HepG2 (cell line): Measurements from ENCODE around the gene CAPZA1. TPM values are rescaled to one million over a fixed set of nuclear protein-coding genes. Genes with fewer than 3 reads are reported as not detected.

Source experiments
- ATAC-seq: fragments of 200-7000 bp; cut with Tn5 transposase; 3 replicates; pipeline ENCODE4 v1.9.1; 2020; ENCODE audit warnings: mild to moderate bottlenecking, moderate library complexity
- BruUV-seq: library from RNA; stranded (reverse); fragments of 400-500 nt; replicated peaks from 2 replicates; lab custom pipeline; 2021; lab: Mats Ljungman, UMichigan
- CTCF ChIA-PET: fragments of 300-600 bp; formaldehyde crosslinking; extraction: SDS; loops from one replicate; lab custom pipeline; 2021; ENCODE audit warnings: low total read pairs, inconsistent platforms, low intra/inter-chr PET ratio; lab: Yijun Ruan, JAX
- POLR2A ChIA-PET: fragments of 350-600 bp; sonication (Branson Sonifier 250); formaldehyde crosslinking; loops from one replicate; lab custom pipeline; 2020; ENCODE audit warnings: antibody characterized with exemption, inconsistent platforms; lab: Yijun Ruan, JAX
- DNase-seq: peaks from one replicate; pipeline ENCODE4 v3.0.0-alpha.2; 2015; ENCODE audit warnings: low spot score
- FAIRE-seq: peaks from 3 replicates; lab custom pipeline; 2011; peaks lifted over from hg19 to GRCh38; lab: Jason Lieb, UNC
- H2AFZ ChIP-seq: one replicate; pipeline ENCODE4 v1.6.1; 2011; ENCODE audit warnings: low read length, inconsistent platforms
- H3K27ac ChIP-seq: fragments of 300-600 bp; 3 replicates; pipeline ENCODE4 v1.8.0; 2011; ENCODE audit warnings: mixed run types, mild to moderate bottlenecking, mixed read lengths, low read length, inconsistent platforms; ENCODE audit not compliant: insufficient read depth; ENCODE audit errors: extremely low read length
- H3K27me3 ChIP-seq, 2 experiments: fragments of 200-600 bp in 1 of 2; 2 replicates in 1 of 2; 3 replicates in 1 of 2; pipeline versions ENCODE4 v1.6.0 to v1.8.0; 2011; ENCODE audit warnings: low read length in 2 of 2, mild to moderate bottlenecking in 2 of 2, moderate library complexity in 2 of 2, inconsistent platforms in 1 of 2; ENCODE audit not compliant: insufficient read depth in 2 of 2, control insufficient read depth in 1 of 2
- H3K36me3 ChIP-seq, 2 experiments: fragments of 200-600 bp in 1 of 2; replicated peaks in 1 of 2; 2 replicates in 1 of 2; 3 replicates in 1 of 2; pipeline versions ENCODE4 v1.5.1 to v1.8.0; 2011; ENCODE audit warnings: low read length in 2 of 2, inconsistent platforms in 1 of 2; ENCODE audit not compliant: insufficient read depth in 2 of 2, control insufficient read depth in 1 of 2
- H3K4me1 ChIP-seq: 2 replicates; pipeline ENCODE4 v1.5.1; 2012; ENCODE audit warnings: low read length, inconsistent platforms; ENCODE audit not compliant: insufficient read depth
- H3K4me2 ChIP-seq: 2 replicates; pipeline ENCODE4 v1.6.0; 2011; ENCODE audit warnings: low read depth, low read length, inconsistent platforms
- H3K4me3 ChIP-seq, 3 experiments: fragments of 200-600 bp in 1 of 3; sonication (generic), shearing (Covaris generic) in 1 of 3; replicated peaks in 1 of 3; 2 replicates each; pipeline ENCODE4 v1.5.1; 2011 to 2016; ENCODE audit warnings: low read length in 3 of 3, inconsistent platforms in 2 of 3, low read depth in 2 of 3, mild to moderate bottlenecking in 2 of 3, control low read depth in 1 of 3, mixed read lengths in 1 of 3; ENCODE audit not compliant: insufficient read depth in 1 of 3
- H3K79me2 ChIP-seq: one replicate; pipeline ENCODE4 v1.6.1; 2011; ENCODE audit warnings: low read length, inconsistent platforms; ENCODE audit not compliant: insufficient read depth
- H3K9ac ChIP-seq: 2 replicates; pipeline ENCODE4 v1.6.0; 2011; ENCODE audit warnings: mild to moderate bottlenecking, low read depth, low read length, inconsistent platforms; ENCODE audit not compliant: insufficient read depth
- H3K9me3 ChIP-seq: 2 replicates; pipeline ENCODE4 v1.5.1; 2012; ENCODE audit warnings: mild to moderate bottlenecking, low read length
- H4K20me1 ChIP-seq: 2 replicates; pipeline ENCODE4 v1.6.0; 2011; ENCODE audit warnings: inconsistent platforms, mild to moderate bottlenecking, low read length, moderate library complexity; ENCODE audit not compliant: insufficient read depth
- AHDC1 ChIP-seq: sonication (generic); formaldehyde crosslinking; IDR thresholded peaks from 2 replicates; pipeline ENCODE4 v1.5.1; 2020; ENCODE audit warnings: mild to moderate bottlenecking, missing genetic modification reagents, borderline replicate concordance
- ATF2 ChIP-seq: sonication (generic); formaldehyde crosslinking; IDR thresholded peaks from 2 replicates; pipeline ENCODE4 v1.4.0; 2020; ENCODE audit warnings: missing genetic modification reagents
- ATF4 ChIP-seq, 2 experiments: fragments of 450-650 bp in 1 of 2; sonication (generic) in 1 of 2; formaldehyde crosslinking; IDR thresholded peaks; 2 replicates each; pipeline versions ENCODE4 v1.5.0 to v1.8.0; 2020 to 2022; ENCODE audit warnings: mild to moderate bottlenecking in 1 of 2, missing genetic modification reagents in 1 of 2
- GABPA ChIP-seq, 2 experiments: IDR thresholded peaks; 2 replicates each; pipeline ENCODE4 v1.6.1; 2011 to 2016; ENCODE audit warnings: low read depth in 2 of 2, low read length in 1 of 2, missing biosample characterization in 1 of 2, missing genetic modification characterization in 1 of 2
- HOXD1 ChIP-seq: sonication (generic); formaldehyde crosslinking; IDR thresholded peaks from 2 replicates; pipeline ENCODE4 v1.5.0; 2020; ENCODE audit warnings: missing genetic modification reagents
- KDM3A ChIP-seq: IDR thresholded peaks from 2 replicates; pipeline ENCODE4 v1.6.1; 2018; ENCODE audit warnings: low read depth, missing compliant biosample characterization
- MBNL3 ChIP-seq: fragments of 250-450 bp; sonication (Bioruptor Pico); conservative IDR thresholded peaks from 2 replicates; pipeline ENCODE4 v1.8.0; 2022; ENCODE audit warnings: mild to moderate bottlenecking, inconsistent platforms
- PRDM10 ChIP-seq: sonication (generic); formaldehyde crosslinking; IDR thresholded peaks from 2 replicates; pipeline ENCODE4 v1.4.0; 2020; ENCODE audit warnings: low read depth, missing genetic modification reagents
- RFX5 ChIP-seq: IDR thresholded peaks from 2 replicates; pipeline ENCODE4 v1.6.1; 2011; ENCODE audit warnings: low read depth, low read length, improper control_type of control experiment
- WIZ ChIP-seq: sonication (generic); formaldehyde crosslinking; IDR thresholded peaks from 2 replicates; pipeline ENCODE4 v1.5.1; 2020; ENCODE audit warnings: mild to moderate bottlenecking, missing genetic modification reagents
- ZFP37 ChIP-seq: sonication (generic); formaldehyde crosslinking; IDR thresholded peaks from 2 replicates; pipeline ENCODE4 v1.4.0; 2020; ENCODE audit warnings: missing genetic modification reagents, borderline replicate concordance
- ZNF562 ChIP-seq: sonication (generic); formaldehyde crosslinking; IDR thresholded peaks from 2 replicates; pipeline ENCODE4 v1.8.0; 2022; ENCODE audit warnings: missing genetic modification reagents, borderline replicate concordance
- ZSCAN12 ChIP-seq: sonication (generic); formaldehyde crosslinking; IDR thresholded peaks from 2 replicates; pipeline ENCODE4 v1.9.0; 2021; ENCODE audit warnings: mild to moderate bottlenecking, missing genetic modification reagents
- WGBS: methylation state at CpG from one replicate; pipeline ENCODE4 v1.1.6; 2017; ENCODE audit warnings: low lambda C conversion rate; 5-methylcytosine and 5-hydroxymethylcytosine counted together
- in situ Hi-C: cut with HindIII; loops from 2 replicates; pipeline ENCODE4 v1.10.0; 2017; ENCODE audit warnings: low pct_unique_long_range_greater_than_20kb; ENCODE audit not compliant: extremely low pct_ligation_motif_present
- intact Hi-C: fragments of 100-400 bp; cut with micrococcal nuclease; formaldehyde crosslinking; loops from one replicate; pipeline ENCODE4 v1.10.0; 2022; ENCODE audit not compliant: unreplicated experiment
- polyA plus RNA-seq, 8 experiments: library from polyadenylated mRNA; depleted of rRNA in 3 of 8; stranded (reverse) in 7 of 8; unstranded in 1 of 8; fragments of >200 nt; fragmentation: Illumina TruSeq in 4 of 8; extraction: Trizol in 4 of 8; gene quantifications; 2 replicates each; pipeline versions ENCODE4 v1.2.1 to v1.2.3, GENCODE V29; 2011 to 2016; ENCODE audit warnings: low read depth in 4 of 8, missing spikeins in 1 of 8, mixed read lengths in 1 of 8; ENCODE audit not compliant: insufficient read depth in 1 of 8
- total RNA-seq, 5 experiments: library from RNA; depleted of rRNA; stranded (reverse); fragments of >200 nt; fragmentation: Illumina TruSeq; extraction: Trizol; gene quantifications; 2 replicates each; pipeline ENCODE4 v1.2.3, GENCODE V29; 2016; ENCODE audit warnings: low read depth in 1 of 5

Gene CAPZA1
- total and polyA plus RNA-seq, 2 of the 13 experiments (the other 11 are each of a cell fraction or from before 2014, with no cell fraction given), result 67.0 to 117 TPM

- Histone ChIP-seq H2AFZ (no peak overlapping the region), H3K4me2 (no peak overlapping the region), H4K20me1 (no peaks in the 10 kb centered on the region), H3K27me3 (no peaks in the 10 kb centered on the region), H3K4me3 (no peak overlapping the region), H3K27ac (no peak overlapping the region), H3K4me1 (peaks cover 21% of the 10 kb centered on the region), H3K79me2 (no peaks in the 10 kb centered on the region), H3K9ac (no peak overlapping the region), H3K9me3 (no peaks in the 10 kb centered on the region), H3K36me3 (peaks cover 26 to 71% of the 10 kb centered on the region in 2 experiments)
- CTCF ChIA-PET, result no interaction called here
- no peak for DNase-seq
- intact Hi-C loops, result no loop called here
- no TSS peak for BruUV-seq
- FAIRE-seq, result no peak
- in situ Hi-C loops, result no loop called here
- no peak for ATAC-seq
- POLR2A ChIA-PET, result interaction anchor here (0.9 to 1.6 kb wide), 3 partner anchors 9 to 19 kb away, joined by 3 read pairs; partner anchors contain the start of gene RHOC
- WGBS, result 84% methylated on average over 3 of the region's 6 CpGs
- no peak for TF ChIP-seq ATF2 (CRISPR knock-in tag)
- no peak for TF ChIP-seq HOXD1 (CRISPR knock-in tag)
- no peak for TF ChIP-seq ZSCAN12 (CRISPR knock-in tag)
- no peak for TF ChIP-seq MBNL3
- TF ChIP-seq GABPA (IDR thresholded peaks at IDR 0.05; ENCODE audit: low read depth, low read length), result no peak
- no peak for TF ChIP-seq GABPA (CRISPR knock-in tag; IDR thresholded peaks at IDR 0.05; ENCODE audit: low read depth)
- TF ChIP-seq ZFP37 (CRISPR knock-in tag), result no peak
- no peak for TF ChIP-seq KDM3A
- TF ChIP-seq ATF4 (CRISPR knock-in tag; IDR thresholded peaks at IDR 0.05), result no peak
- TF ChIP-seq PRDM10 (CRISPR knock-in tag), result no peak
- TF ChIP-seq RFX5, result no peak
- no peak for TF ChIP-seq AHDC1 (CRISPR knock-in tag)
- no peak for TF ChIP-seq WIZ (CRISPR knock-in tag)
- TF ChIP-seq ZNF562 (CRISPR knock-in tag), result no peak
Measured at GRCh38 chr1:112693821-112694220, 74.2 kb downstream of the CAPZA1 start.
